Astrocyte (in vitro differentiated cells and primary cell): Measurements from ENCODE around the gene KCNH2. TPM values are rescaled to one million over a fixed set of nuclear protein-coding genes. Genes with fewer than 3 reads are reported as not detected.
A peak's percentile ranks its signal among the peaks of the same experiment; 100 is the strongest.

Experiments
- DNase-seq: peaks from one replicate; pipeline ENCODE4 v3.0.0-alpha.2; 2010; ENCODE audit warnings: low read depth
- FAIRE-seq: peaks from 2 replicates; lab custom pipeline; 2011; peaks lifted over from hg19 to GRCh38; lab: Jason Lieb, UNC
- H2AFZ ChIP-seq: 2 replicates; pipeline ENCODE4 v1.6.0; 2012; ENCODE audit warnings: low read depth, low read length, inconsistent platforms
- H3K27ac ChIP-seq: 2 replicates; pipeline ENCODE4 v1.5.1; 2011; ENCODE audit warnings: low read depth, low read length, inconsistent platforms
- H3K27me3 ChIP-seq: 2 replicates; pipeline ENCODE4 v1.6.0; 2011; ENCODE audit warnings: low read length, inconsistent platforms; ENCODE audit not compliant: insufficient read depth
- H3K36me3 ChIP-seq: 2 replicates; pipeline ENCODE4 v1.5.1; 2011; ENCODE audit warnings: low read length, inconsistent platforms; ENCODE audit not compliant: insufficient read depth
- H3K4me1 ChIP-seq: 2 replicates; pipeline ENCODE4 v1.5.1; 2011; ENCODE audit warnings: low read length, inconsistent platforms; ENCODE audit not compliant: insufficient read depth
- H3K4me2 ChIP-seq: 2 replicates; pipeline ENCODE4 v1.6.0; 2012; ENCODE audit warnings: low read length, inconsistent platforms
- H3K4me3 ChIP-seq: 2 replicates; pipeline ENCODE4 v1.5.1; 2011; ENCODE audit warnings: low read depth, mild to moderate bottlenecking, low read length, inconsistent platforms; ENCODE audit not compliant: insufficient read depth
- H3K79me2 ChIP-seq: 2 replicates; pipeline ENCODE4 v1.6.0; 2012; ENCODE audit warnings: mild to moderate bottlenecking, low read length, inconsistent platforms; ENCODE audit not compliant: insufficient read depth
- H3K9ac ChIP-seq: 2 replicates; pipeline ENCODE4 v1.6.0; 2012; ENCODE audit warnings: mild to moderate bottlenecking, low read length, inconsistent platforms
- H3K9me3 ChIP-seq: 2 replicates; pipeline ENCODE4 v1.5.1; 2012; ENCODE audit warnings: low read depth, mild to moderate bottlenecking, low read length, inconsistent platforms; ENCODE audit not compliant: insufficient read depth
- H4K20me1 ChIP-seq: 2 replicates; pipeline ENCODE4 v1.6.0; 2012; ENCODE audit warnings: low read length, inconsistent platforms; ENCODE audit not compliant: insufficient read depth
- H3K27ac Mint-ChIP-seq: one replicate; pipeline ENCODE4 v1.8.0; 2021; ENCODE audit warnings: mild to moderate bottlenecking, mixed read lengths; ENCODE audit not compliant: unreplicated experiment
- H3K27me3 Mint-ChIP-seq: one replicate; pipeline ENCODE4 v1.8.0; 2021; ENCODE audit warnings: low read depth, mixed read lengths; ENCODE audit not compliant: unreplicated experiment
- H3K36me3 Mint-ChIP-seq: one replicate; pipeline ENCODE4 v1.8.0; 2021; ENCODE audit warnings: low read depth, mixed read lengths; ENCODE audit not compliant: unreplicated experiment
- H3K4me1 Mint-ChIP-seq: one replicate; pipeline ENCODE4 v1.8.0; 2021; ENCODE audit warnings: low read depth, mixed read lengths; ENCODE audit not compliant: unreplicated experiment
- H3K4me3 Mint-ChIP-seq: one replicate; pipeline ENCODE4 v1.8.0; 2021; ENCODE audit warnings: mild to moderate bottlenecking, moderate library complexity, mixed read lengths; ENCODE audit not compliant: unreplicated experiment
- H3K9me3 Mint-ChIP-seq: one replicate; pipeline ENCODE4 v1.8.0; 2021; ENCODE audit warnings: mild to moderate bottlenecking, mixed read lengths; ENCODE audit not compliant: unreplicated experiment
- CTCF ChIP-seq: IDR thresholded peaks from 2 replicates; pipeline ENCODE4 v1.5.1; 2011; ENCODE audit warnings: low read depth, mild to moderate bottlenecking, inconsistent platforms, low read length, moderate library complexity; ENCODE audit not compliant: insufficient read depth
- EZH2 ChIP-seq: IDR thresholded peaks from 2 replicates; pipeline ENCODE4 v1.6.1; 2012; ENCODE audit warnings: mild to moderate bottlenecking, low read length, inconsistent platforms; ENCODE audit not compliant: insufficient read depth
- total RNA-seq: library from RNA; stranded (reverse); gene quantifications from 2 replicates; pipeline ENCODE4 v1.2.1, GENCODE V29; 2021

KCNH2 gene
- total RNA-seq, 1 donor from 2014 or later = 4.6 TPM

- no peaks in the 10 kb centered on the region for H3K9me3 ChIP-seq
- H3K9me3 Mint-ChIP-seq = peaks cover 2% of the 10 kb centered on the region
- peak overlapping the region; percentile 76 for H3K4me2 ChIP-seq
- H2AFZ ChIP-seq = peak overlapping the region; percentile 63
- no peak for DNase-seq
- H4K20me1 ChIP-seq = no peaks in the 10 kb centered on the region
- no peaks in the 10 kb centered on the region for H3K79me2 ChIP-seq
- H3K4me1 ChIP-seq = peaks cover 20% of the 10 kb centered on the region
- no peak overlapping the region for H3K27ac ChIP-seq
- H3K4me3 Mint-ChIP-seq = peak overlapping the region; percentile 4
- no peak for FAIRE-seq
- H3K4me1 Mint-ChIP-seq = peaks cover 6% of the 10 kb centered on the region
- no peak overlapping the region for H3K9ac ChIP-seq
- no peak overlapping the region for H3K27ac Mint-ChIP-seq
- H3K36me3 Mint-ChIP-seq = peaks cover 11% of the 10 kb centered on the region
- H3K36me3 ChIP-seq = no peaks in the 10 kb centered on the region
- H3K4me3 ChIP-seq = no peak overlapping the region
- peaks cover 51% of the 10 kb centered on the region for H3K27me3 Mint-ChIP-seq
- TF ChIP-seq CTCF (no peak), EZH2 (no peak)
- H3K27me3 ChIP-seq = peaks cover 32% of the 10 kb centered on the region
These were observed 39.3 kb upstream of the KCNH2 start for GRCh38 chr7:151017370-151017952.

DNA sequence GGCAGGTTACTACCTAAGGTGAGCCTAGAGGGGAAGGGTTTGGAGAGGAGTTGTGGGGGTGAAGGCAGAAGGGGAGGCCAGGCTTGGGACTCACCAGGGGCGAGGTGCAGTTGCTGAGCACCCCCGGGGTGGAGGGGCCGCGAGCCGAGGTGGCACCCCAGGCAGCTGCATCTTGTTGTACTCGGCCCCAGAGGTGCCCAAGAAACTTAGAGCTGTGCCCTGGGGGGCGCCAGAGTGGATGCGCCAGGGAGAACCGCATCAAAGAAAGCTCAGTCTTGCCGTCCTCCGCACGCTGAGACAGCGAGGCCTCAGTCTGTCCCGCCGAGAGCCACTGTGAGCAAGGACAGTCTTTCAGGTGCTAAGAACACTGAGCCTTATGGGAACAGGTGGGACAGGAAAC, 38.8 kb upstream of the KCNH2 start:
- no peak for TF ChIP-seq CTCF
- no peak for TF ChIP-seq EZH2
- no peak for FAIRE-seq
- Histone ChIP-seq H3K4me2 (no peak overlapping the region), H2AFZ (no peak overlapping the region), H3K4me3 (no peak overlapping the region), H3K36me3 (no peaks in the 10 kb centered on the region), H3K9me3 (no peaks in the 10 kb centered on the region), H3K27me3 (peaks cover 33% of the 10 kb centered on the region), H3K27ac (no peak overlapping the region), H3K79me2 (no peaks in the 10 kb centered on the region), H3K4me1 (peaks cover 20% of the 10 kb centered on the region), H4K20me1 (no peaks in the 10 kb centered on the region), H3K9ac (no peak overlapping the region)
- Mint-ChIP-seq H3K4me1 (peaks cover 7% of the 10 kb centered on the region), H3K9me3 (peaks cover 2% of the 10 kb centered on the region), H3K27ac (no peak overlapping the region), H3K36me3 (peaks cover 12% of the 10 kb centered on the region), H3K4me3 (no peak overlapping the region), H3K27me3 (peaks cover 57% of the 10 kb centered on the region)
- DNase-seq = no peak

DNA sequence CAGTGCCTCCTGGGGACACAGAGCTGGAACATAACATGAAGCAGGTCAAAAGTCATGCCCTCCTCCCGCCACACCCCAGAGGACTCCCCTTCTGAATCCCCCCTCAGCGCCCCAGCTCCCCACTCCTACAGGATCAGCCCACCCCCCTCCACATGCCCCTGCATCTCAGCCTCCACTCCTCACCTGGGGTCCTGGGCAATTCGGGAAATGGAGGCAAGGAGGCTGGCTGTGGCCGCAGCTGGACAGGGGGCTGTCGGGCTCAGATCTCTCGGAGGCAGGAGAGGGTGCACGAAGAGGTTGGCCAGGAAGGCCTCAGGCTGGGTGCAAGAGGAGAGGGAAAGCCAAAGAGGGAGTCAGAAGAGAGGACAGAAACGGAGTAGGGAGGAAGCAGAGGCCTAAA, 38.4 kb upstream of the KCNH2 start:
- Histone ChIP-seq H3K9ac (no peak overlapping the region), H3K27me3 (peaks cover 33% of the 10 kb centered on the region), H3K4me1 (peaks cover 20% of the 10 kb centered on the region), H3K9me3 (no peaks in the 10 kb centered on the region), H3K4me2 (no peak overlapping the region), H3K36me3 (no peaks in the 10 kb centered on the region), H3K4me3 (no peak overlapping the region), H2AFZ (no peak overlapping the region), H4K20me1 (no peaks in the 10 kb centered on the region), H3K27ac (no peak overlapping the region), H3K79me2 (no peaks in the 10 kb centered on the region)
- no peak overlapping the region for H3K4me3 Mint-ChIP-seq
- TF ChIP-seq CTCF = no peak
- TF ChIP-seq EZH2 = no peak
- peaks cover 2% of the 10 kb centered on the region for H3K9me3 Mint-ChIP-seq
- no peak for DNase-seq
- H3K27me3 Mint-ChIP-seq = peaks cover 60% of the 10 kb centered on the region
- H3K27ac Mint-ChIP-seq = no peak overlapping the region
- peaks cover 9% of the 10 kb centered on the region for H3K4me1 Mint-ChIP-seq
- FAIRE-seq = no peak
- H3K36me3 Mint-ChIP-seq = peaks cover 12% of the 10 kb centered on the region
